ENCODE measurements around the gene BIN1.

BIN1 gene

DNA sequence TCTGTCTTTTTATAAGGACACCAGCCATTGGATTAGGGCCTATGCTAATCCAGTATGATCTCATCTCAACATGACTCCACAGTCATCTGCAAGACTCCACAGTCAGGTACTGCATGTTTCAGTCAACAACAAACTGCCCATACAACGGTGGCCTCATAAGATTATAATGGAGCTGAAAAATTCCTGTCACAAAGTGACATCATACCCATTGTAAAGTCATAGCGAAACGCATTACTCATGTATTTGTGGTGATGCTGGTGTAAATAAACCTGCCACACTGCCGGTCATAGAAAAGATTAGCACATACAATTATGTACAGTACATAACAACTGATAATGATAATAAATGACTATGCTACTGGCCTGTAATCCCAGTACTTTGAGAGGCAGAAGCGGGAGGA lies 106.0 kb downstream of the BIN1 start:
- in situ Hi-C loops (cut with MboI; ENCODE audit: low sequenced_read_pairs), result no loop called here

DNA sequence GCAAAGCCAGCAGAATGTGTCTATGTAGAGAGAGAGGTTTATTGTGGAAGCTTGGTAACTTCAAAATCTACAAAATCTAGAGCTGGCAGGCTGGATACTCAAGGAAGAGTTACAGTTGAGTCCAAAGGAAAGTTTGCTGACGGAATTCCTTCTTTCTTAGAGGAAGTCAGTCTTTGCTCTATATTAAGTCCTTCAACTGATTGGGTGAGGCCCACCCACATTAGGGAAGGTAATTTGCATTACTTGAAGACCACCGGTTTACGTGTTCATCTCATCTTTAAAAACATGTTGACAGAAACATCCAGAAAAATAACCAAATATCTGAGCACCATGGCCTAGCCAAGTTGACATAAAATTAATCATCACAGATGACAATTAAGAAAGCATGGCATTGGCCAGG lies 106.8 kb downstream of the BIN1 start:
- in situ Hi-C loops (cut with MboI; ENCODE audit: low sequenced_read_pairs), result no loop called here

DNA sequence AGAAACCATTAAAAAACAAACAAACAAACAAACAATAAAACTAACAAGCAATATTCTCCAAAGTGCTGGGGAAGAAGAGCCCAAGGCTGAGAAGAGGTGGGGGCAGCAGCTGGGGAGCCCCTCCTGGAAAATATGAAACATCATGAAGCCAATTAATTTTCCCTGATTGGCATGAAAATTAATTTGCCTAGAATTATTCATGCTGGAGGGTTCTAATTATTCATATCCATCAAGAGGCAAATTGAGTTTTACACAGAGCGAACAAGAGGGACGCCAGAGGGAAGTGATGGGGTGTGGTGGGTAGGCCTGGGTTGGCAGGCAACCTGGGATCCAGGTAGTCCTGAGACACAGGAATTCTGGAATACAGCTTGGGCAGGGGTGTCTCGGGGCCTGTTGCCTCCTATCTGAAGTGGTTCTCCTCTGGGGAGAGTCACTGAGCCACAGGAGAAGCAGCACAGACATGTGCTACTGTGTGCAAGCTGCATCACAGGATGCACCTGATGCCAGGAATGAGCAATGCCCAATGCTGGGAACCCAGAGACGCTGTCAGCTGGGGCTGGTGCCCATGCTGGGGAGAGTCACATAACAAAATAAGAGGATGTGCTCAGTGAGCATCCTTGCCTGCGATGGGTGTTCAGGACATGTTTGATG lies 107.7 kb downstream of the BIN1 start:
- in situ Hi-C loops (cut with MboI; ENCODE audit: low sequenced_read_pairs), result no loop called here

- in situ Hi-C loops (cut with MboI; ENCODE audit: low sequenced_read_pairs), result no loop called here
These were observed 108.5 kb downstream of the BIN1 start for GRCh38 chr2:126998486-126998885.

All from HL-60/S4 treated with retinoic acid at 250 ng/mL for 4 days and 3 days (cell line).